Measurements from ENCODE around the gene SAYSD1. TPM values are rescaled to one million over a fixed set of nuclear protein-coding genes. Genes with fewer than 3 reads are reported as not detected.

Gene SAYSD1
- total and polyA plus RNA-seq, 2 experiments from 2014 or later, result 8.2 to 10.0 TPM

- Mint-ChIP-seq H3K36me3 (ENCODE audit: low read depth) (no peaks in the 10 kb centered on the region), H3K9me3 (no peaks in the 10 kb centered on the region), H3K4me1 (peaks cover 6% of the 10 kb centered on the region), H3K4me3 (no peak overlapping the region), H3K27me3 (ENCODE audit: insufficient read depth, low read depth, poor library complexity) (no peaks in the 10 kb centered on the region), H3K27ac (no peak overlapping the region)
- Histone ChIP-seq H4K20me1 (replicated peaks; ENCODE audit: insufficient read depth) (no peaks in the 10 kb centered on the region), H3K79me2 (replicated peaks; ENCODE audit: insufficient read depth) (no peaks in the 10 kb centered on the region), H3K36me3 (ENCODE audit: insufficient read depth) (no peaks in the 10 kb centered on the region), H3K9me2 (ENCODE audit: insufficient read depth) (no peaks in the 10 kb centered on the region), H3K27ac (ENCODE audit: low read depth) (no peak overlapping the region), H3K4me1 (ENCODE audit: insufficient read depth) (no peaks in the 10 kb centered on the region), H3K4me2 (no peak overlapping the region), H3F3A (replicated peaks; ENCODE audit: low read depth) (no peaks in the 10 kb centered on the region), H2AFZ (no peak overlapping the region), H3K27me3 (ENCODE audit: insufficient read depth) (no peaks in the 10 kb centered on the region), H3K4me3 (no peak overlapping the region)
- DNase-seq (ENCODE audit: low spot score) (no peak), ATAC-seq (no peak)
- TF ChIP-seq NANOG (IDR thresholded peaks at IDR 0.05; ENCODE audit: borderline replicate concordance) (no peak), ZNF331 (CRISPR knock-in tag; IDR thresholded peaks at IDR 0.05; ENCODE audit: low read depth) (no peak), ETS1 (IDR thresholded peaks at IDR 0.05) (no peak), ZNF462 (CRISPR knock-in tag; IDR thresholded peaks at IDR 0.05) (no peak)
These were observed 37.3 kb upstream of the SAYSD1 start for GRCh38 chr6:39152262-39152661.

GRCh38 chr6:39151211-39151610 is 36.2 kb upstream of the SAYSD1 start:
- no peaks in the 10 kb centered on the region for H3K27me3 ChIP-seq (ENCODE audit: insufficient read depth)
- Mint-ChIP-seq H3K36me3 (ENCODE audit: low read depth) (no peaks in the 10 kb centered on the region), H3K9me3 (no peaks in the 10 kb centered on the region), H3K27ac (no peak overlapping the region), H3K27me3 (ENCODE audit: insufficient read depth, low read depth, poor library complexity) (no peaks in the 10 kb centered on the region), H3K4me1 (peaks cover 6% of the 10 kb centered on the region), H3K4me3 (no peak overlapping the region)
- no peaks in the 10 kb centered on the region for H3K9me2 ChIP-seq (ENCODE audit: insufficient read depth)
- H2AFZ ChIP-seq, result no peak overlapping the region
- ATAC-seq (no peak), DNase-seq (ENCODE audit: low spot score) (no peak)
- H3K4me1 ChIP-seq (ENCODE audit: insufficient read depth), result no peaks in the 10 kb centered on the region
- H3K79me2 ChIP-seq (replicated peaks; ENCODE audit: insufficient read depth), result no peaks in the 10 kb centered on the region
- H3F3A ChIP-seq (replicated peaks; ENCODE audit: low read depth), result no peaks in the 10 kb centered on the region
- no peak overlapping the region for H3K4me3 ChIP-seq
- no peaks in the 10 kb centered on the region for H3K36me3 ChIP-seq (ENCODE audit: insufficient read depth)
- no peaks in the 10 kb centered on the region for H4K20me1 ChIP-seq (replicated peaks; ENCODE audit: insufficient read depth)
- H3K4me2 ChIP-seq, result no peak overlapping the region
- no peak overlapping the region for H3K27ac ChIP-seq (ENCODE audit: low read depth)
- no peak for TF ChIP-seq JUNB (IDR thresholded peaks at IDR 0.05; ENCODE audit: unreplicated experiment)
- no peak for TF ChIP-seq POLR2AphosphoS5 (IDR thresholded peaks at IDR 0.05; ENCODE audit: low read depth)
- TF ChIP-seq CTCF (conservative IDR thresholded peaks at IDR 0.05; ENCODE audit: low read depth in 2 of 2), result no peak
- TF ChIP-seq NANOG (IDR thresholded peaks at IDR 0.05; ENCODE audit: borderline replicate concordance), result no peak
- TF ChIP-seq ETS1 (IDR thresholded peaks at IDR 0.05), result no peak
- no peak for TF ChIP-seq CREB1 (CRISPR knock-in tag; IDR thresholded peaks at IDR 0.05; ENCODE audit: low read depth)
